ENCODE measurements around the gene FBXW2. TPM values are rescaled to one million over a fixed set of nuclear protein-coding genes. Genes with fewer than 3 reads are reported as not detected.

The FBXW2 gene
- total and polyA plus RNA-seq, 10 donors: 8.7 to 121 (median 90.1) TPM

DNA sequence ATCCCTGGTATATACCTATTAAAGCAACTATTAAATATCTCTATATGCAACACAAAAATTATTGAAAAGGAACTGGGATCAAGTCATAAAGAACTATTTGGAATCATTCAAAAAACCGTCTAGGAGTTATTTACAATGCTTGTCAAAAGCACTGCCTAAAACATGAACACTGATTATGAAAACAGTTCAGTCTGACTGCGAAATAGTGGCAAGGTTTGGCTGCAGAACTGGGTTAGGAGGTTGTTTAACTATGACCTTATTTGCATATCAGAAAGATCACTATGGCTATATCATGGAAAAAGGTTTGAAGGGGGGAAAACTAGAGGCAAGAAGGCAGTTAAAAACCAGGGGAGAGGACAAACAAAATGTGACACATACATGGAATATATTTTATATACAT, 12.0 kb downstream of the FBXW2 start:
- peaks cover 3 to 91% (median 41%) of the 10 kb centered on the region in 6 donors for H3K36me3 ChIP-seq
- intact Hi-C loops (cut with DNase I; ENCODE audit: low total_unique reads): loop anchor here (10.0 kb wide), 1 partner anchor 154 kb away; no protein-coding TSS in a partner anchor
- no peak for DNase-seq
- H3K9me3 ChIP-seq: no peaks in the 10 kb centered on the region
- no peak overlapping the region for H3K4me3 ChIP-seq
- no peaks in the 10 kb centered on the region for H3K27me3 ChIP-seq (replicated peaks in 1 of 7)
- WGBS, 5 donors: 87 to 94% (median 89%) methylated on average over 2 of the region's 2 CpGs
- H3K4me1 ChIP-seq: peaks cover 0 to 73% (median 33%) of the 10 kb centered on the region in 6 donors
- H3K27ac ChIP-seq: no peak overlapping the region
- TF ChIP-seq POLR2A (IDR thresholded peaks at IDR 0.05): no peak
- no peak for TF ChIP-seq POLR2AphosphoS5 (IDR thresholded peaks at IDR 0.05)
- no peak for TF ChIP-seq CTCF (IDR thresholded peaks at IDR 0.05 in 8 of 11, conservative IDR thresholded peaks at IDR 0.05 in 3 of 11)

GRCh38 chr9:120780367-120780766, 12.8 kb downstream of the FBXW2 start:
- no peak for TF ChIP-seq POLR2AphosphoS5 (IDR thresholded peaks at IDR 0.05)
- TF ChIP-seq POLR2A (IDR thresholded peaks at IDR 0.05): no peak
- TF ChIP-seq CTCF (IDR thresholded peaks at IDR 0.05 in 8 of 11, conservative IDR thresholded peaks at IDR 0.05 in 3 of 11): no peak
- H3K27me3 ChIP-seq (replicated peaks in 1 of 7): no peaks in the 10 kb centered on the region
- no peak overlapping the region for H3K4me3 ChIP-seq
- WGBS, 5 donors: 79 to 96% (median 95%) methylated on average over 3 of the region's 3 CpGs
- H3K4me1 ChIP-seq: peaks cover 0 to 65% (median 29%) of the 10 kb centered on the region in 6 donors
- intact Hi-C loops (cut with DNase I; ENCODE audit: low total_unique reads): loop anchor here (10.0 kb wide), 1 partner anchor 154 kb away; no protein-coding TSS in a partner anchor
- no peaks in the 10 kb centered on the region for H3K9me3 ChIP-seq
- peaks cover 3 to 91% (median 44%) of the 10 kb centered on the region in 6 donors for H3K36me3 ChIP-seq
- no peak overlapping the region for H3K27ac ChIP-seq
- DNase-seq: no peak

GRCh38 chr9:120779227-120779626, 14.0 kb downstream of the FBXW2 start:
- Histone ChIP-seq H3K27me3 (replicated peaks in 1 of 7) (no peaks in the 10 kb centered on the region), H3K27ac (peak overlapping the region in 1 of 8 donors; percentile 27), H3K4me1 (peaks cover 0 to 53% (median 18%) of the 10 kb centered on the region in 6 donors), H3K9me3 (no peaks in the 10 kb centered on the region), H3K4me3 (no peak overlapping the region), H3K36me3 (peaks cover 6 to 91% (median 50%) of the 10 kb centered on the region in 6 donors)
- no peak for DNase-seq
- intact Hi-C loops (cut with DNase I; ENCODE audit: low total_unique reads): no loop called here
- TF ChIP-seq POLR2A (IDR thresholded peaks at IDR 0.05) (no peak), CTCF (IDR thresholded peaks at IDR 0.05 in 8 of 11, conservative IDR thresholded peaks at IDR 0.05 in 3 of 11) (no peak), POLR2AphosphoS5 (IDR thresholded peaks at IDR 0.05) (no peak)

DNA sequence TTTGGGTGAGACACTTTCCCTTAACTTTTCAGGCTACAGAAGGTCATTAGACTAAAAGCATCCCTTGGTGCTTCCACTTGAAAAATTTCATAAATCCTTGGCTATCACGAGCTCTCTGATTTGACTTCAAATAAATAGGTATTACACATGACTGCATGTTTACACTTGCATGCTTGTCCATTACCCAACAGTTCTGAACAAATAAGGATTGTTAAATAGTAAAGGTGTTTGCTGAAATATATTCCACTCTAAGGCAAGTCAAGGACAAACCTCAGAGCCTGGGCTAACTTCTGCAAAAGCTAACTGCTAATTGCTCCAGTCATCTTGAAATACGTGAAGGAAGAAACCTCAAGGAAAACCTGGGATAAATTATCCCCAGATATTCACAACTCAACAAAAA, 14.5 kb downstream of the FBXW2 start:
- intact Hi-C loops (cut with DNase I; ENCODE audit: low total_unique reads): no loop called here
- Histone ChIP-seq H3K9me3 (no peaks in the 10 kb centered on the region), H3K4me3 (no peak overlapping the region), H3K27me3 (replicated peaks in 1 of 7) (no peaks in the 10 kb centered on the region), H3K27ac (peak overlapping the region in 1 of 8 donors; percentile 27), H3K36me3 (peaks cover 6 to 91% (median 51%) of the 10 kb centered on the region in 6 donors), H3K4me1 (peaks cover 0 to 48% (median 14%) of the 10 kb centered on the region in 6 donors)
- no peak for TF ChIP-seq POLR2AphosphoS5 (IDR thresholded peaks at IDR 0.05)
- TF ChIP-seq POLR2A (IDR thresholded peaks at IDR 0.05): no peak
- no peak for TF ChIP-seq CTCF (IDR thresholded peaks at IDR 0.05 in 8 of 11, conservative IDR thresholded peaks at IDR 0.05 in 3 of 11)
- 52 to 89% (median 68%) methylated on average over 2 of the region's 2 CpGs for WGBS, 5 donors
- DNase-seq: no peak
